D341Med (cell line): ENCODE results near the gene ZNF500.
A peak's percentile ranks its signal among the peaks of the same experiment; 100 is the strongest.
"Not testable (repeated sequence)": the region's sequence is repeated elsewhere in the genome, so short reads cannot be mapped to it uniquely, and the experiment has no call there.

Experiments used
- DNase-seq: peaks from one replicate; pipeline ENCODE4 v3.0.0; 2012; ENCODE audit warnings: low spot score

ZNF500 gene

DNA sequence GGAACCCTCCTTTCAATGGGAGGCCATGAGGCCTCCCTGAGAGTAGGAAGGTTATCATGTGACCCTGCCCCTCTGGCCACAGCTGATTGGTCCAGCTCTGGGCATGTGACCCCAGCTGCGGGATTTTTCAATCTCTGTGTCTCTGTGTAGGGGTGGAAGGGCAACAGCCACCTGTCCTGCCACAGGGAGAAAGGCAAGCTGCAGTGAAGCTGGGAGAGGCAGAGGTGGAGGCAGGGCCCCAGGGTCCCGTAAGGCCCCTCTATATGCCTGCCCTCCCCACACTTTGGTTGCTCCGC lies 21.7 kb downstream of the ZNF500 start:
- DNase-seq = no peak

DNA sequence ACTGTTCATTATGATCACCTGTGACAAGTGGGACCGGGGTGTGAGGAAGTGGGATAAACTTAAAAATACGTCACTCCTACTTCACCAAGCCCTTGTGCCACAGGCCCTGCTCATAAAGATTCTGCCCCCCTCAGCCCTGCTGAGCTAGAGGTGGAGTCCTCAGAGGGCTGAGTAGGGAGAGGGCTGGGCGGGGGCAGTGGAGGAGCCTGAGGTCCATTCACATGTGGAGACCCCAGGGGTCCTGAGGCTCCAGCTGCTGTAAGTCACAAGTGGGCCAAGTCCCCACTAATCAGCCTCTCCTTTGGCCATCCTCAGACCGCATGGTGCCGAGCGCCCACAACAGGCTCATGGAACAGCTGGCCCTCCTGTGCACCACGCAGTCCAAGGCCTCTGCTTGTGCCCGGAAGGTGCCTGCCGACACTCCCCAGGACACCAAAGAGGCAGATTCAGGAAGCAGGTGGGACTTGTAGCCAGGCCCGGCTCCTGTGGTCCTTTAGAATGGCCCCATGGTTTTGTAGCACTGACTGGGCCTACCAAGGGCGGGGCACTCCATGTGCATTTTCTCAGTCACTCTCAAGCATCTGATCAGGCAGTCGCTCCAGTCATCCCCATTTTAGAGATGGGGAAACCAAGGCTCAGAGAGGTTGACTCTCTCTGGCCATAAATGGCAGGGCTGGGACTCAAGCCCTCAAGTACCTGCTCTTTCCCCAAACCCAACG lies 22.2 kb downstream of the ZNF500 start:
- peak; percentile 22 for DNase-seq

DNA sequence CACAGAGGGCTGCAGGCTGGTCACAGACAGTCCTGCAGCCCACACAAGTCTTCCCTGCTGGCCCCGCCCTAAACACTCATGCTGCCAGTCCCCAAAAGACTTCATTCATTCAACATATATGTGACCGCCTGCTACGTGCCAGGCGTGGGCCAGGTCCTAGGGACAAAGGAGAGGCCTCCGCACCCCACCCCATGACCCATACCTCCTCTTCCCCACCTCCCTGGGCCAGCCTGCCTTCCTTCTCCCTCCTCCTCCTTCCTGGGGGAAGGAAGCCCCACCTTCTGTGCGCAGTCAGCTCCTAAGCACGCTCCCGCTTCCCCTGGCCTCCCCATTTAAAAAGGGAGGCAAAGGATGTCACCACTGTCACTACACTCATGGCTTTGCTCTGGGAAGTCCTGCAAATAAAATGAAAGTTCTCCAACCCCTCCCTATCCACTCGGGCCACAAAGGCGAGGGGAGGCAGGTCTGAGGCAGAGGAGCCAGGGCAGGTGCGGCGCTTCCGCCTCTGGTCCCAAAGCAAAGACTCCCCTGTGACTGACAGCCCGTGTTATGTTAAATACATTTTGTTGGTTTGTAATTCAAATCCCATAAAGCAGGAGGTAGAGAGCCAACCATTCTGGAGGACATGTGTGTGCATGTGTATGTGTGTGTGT lies 23.6 kb downstream of the ZNF500 start:
- DNase-seq = no peak

DNA sequence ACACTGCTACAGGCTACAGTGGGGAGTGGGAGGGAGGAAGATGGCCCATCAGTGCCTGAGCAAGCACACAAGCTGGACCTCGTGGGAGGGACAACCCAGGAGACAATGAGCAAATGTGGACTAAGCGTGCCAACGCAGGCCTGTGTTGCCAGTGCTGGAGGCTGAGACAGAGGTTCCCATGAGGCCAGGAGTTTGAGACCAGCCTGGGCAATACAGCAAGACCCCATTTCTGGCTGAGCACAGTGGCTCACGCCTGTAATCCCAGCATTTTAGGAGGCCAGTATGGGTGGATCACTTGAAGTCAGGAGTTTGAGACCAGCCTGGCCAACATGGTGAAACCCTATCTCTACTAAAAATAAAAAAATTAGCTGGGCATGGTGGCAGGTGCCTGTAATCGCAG lies 28.6 kb downstream of the ZNF500 start:
- not testable (repeated sequence) for DNase-seq

DNA sequence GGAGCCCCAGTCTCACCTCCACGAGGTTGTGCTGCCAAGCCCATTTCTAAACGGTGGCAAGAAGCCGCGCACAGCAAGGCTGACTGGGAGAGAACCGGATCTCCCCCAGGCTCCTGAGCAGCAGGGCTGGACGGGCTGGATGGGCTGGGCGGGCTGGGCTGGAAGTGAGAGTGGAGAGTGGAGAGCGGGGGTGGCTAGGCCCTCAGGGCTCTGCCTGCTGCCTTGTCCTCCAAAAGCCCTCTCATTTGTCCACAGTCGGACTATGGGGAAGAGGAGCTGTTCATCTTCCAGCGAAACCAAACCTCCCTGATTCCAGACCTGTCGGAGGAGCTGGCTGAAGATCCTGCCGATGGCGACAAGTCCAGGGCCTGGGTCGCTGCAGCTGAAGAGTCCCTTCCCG lies 29.4 kb downstream of the ZNF500 start:
- DNase-seq = no peak

DNA sequence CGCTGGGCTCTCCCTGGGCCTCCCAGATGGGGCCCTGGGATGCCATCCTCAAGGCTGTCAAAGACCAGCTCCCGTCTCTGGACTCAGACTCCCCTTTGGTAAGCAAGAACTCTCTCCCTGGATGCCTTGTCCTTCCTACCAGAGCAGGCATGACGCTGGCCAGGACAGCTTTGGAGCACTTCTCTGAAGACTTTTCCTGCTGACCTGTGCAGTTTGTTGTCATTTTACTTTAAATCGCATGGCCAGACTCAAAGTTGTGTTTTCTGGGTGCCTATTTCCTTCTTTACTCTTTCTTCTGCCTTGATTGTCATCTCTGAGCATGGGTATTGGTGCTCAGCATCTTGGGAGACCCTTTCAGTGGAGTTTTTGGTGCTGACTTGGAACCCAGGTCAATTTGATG lies 30.4 kb downstream of the ZNF500 start:
- DNase-seq = peak; percentile 8

DNA sequence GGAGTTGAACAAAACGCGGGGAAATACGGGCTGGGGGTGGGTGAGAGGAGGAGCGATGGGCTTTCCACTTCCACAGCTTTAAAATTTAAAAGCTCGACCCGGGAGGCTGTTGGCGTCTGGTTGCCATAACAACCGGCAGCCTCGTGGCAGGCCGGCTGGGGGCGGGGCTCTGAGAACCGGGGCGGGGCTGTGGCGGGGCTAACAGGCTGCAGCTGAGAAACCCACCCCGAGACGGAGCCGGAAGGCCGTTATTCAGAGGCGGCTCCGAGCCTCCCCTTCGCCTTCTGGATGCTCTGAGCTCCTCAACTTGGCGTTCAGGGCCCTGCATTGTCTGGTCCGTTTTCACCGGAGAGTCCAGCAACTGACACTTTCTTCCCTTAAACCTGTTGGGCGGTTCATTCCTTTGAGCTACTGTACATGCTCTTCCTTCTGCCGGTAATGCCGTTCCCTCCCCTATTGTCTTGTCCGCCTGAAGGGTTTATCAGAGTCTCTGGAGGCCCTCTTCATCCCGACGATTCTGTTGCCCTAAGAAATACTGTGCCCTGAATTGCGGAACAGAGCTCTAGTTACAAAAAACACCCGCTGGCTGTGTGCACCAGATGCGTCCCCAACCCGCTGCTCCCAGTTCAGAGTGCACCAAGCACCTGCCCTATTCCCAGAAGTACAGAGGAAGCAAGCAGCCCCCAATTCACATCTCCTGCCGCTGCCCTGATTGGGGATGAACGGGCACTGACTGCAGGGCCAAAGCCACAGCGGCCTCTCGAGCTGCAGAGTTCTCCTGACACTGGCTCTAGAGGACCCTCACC lies 32.0 kb downstream of the ZNF500 start:
- DNase-seq = peak; percentile 94

DNA sequence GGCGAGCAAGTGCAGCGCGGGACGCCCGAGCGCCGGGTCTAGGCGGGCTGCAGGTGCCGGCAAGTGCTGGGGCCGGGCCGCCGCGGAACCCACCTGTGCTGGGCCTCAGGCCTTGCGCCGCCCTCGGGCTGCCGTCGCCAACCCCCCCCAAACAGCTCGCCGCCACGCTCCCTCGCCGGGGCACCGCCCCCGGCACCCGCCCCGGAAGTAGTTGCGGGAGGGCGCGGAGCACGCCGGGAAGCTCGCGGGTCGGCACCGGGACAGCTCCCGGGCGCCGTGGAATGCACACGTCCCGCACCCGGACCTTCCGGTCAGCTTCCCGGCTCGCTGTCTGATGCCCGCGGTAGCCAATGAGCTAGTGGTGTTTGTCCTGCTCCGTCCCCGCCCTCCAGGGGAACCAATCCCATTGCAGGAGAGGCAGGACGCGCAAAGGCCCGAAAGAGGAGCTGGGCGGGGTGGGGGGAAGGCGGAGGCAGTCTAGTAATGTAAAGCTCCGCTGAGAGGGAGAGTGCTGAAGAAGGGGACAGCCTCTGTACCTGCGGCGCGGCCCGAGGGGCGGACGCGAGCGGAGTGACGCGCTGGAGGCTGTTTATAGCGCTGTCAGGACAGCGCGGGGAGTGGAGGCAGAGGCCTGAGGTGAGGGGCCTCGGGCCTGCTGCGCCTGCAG lies 32.8 kb downstream of the ZNF500 start, which contains the start of the genes ANKS3 and DNAAF8:
ANKS3 (minus strand) TSS at position 209 of the 667 bp plus-strand sequence. CDS start 4,122 bp downstream, outside the sequence.
DNAAF8 (plus strand) TSS at position 475 of the 667 bp plus-strand sequence. CDS start 1,978 bp downstream, outside the sequence.
- peak; percentile 95 for DNase-seq

DNA sequence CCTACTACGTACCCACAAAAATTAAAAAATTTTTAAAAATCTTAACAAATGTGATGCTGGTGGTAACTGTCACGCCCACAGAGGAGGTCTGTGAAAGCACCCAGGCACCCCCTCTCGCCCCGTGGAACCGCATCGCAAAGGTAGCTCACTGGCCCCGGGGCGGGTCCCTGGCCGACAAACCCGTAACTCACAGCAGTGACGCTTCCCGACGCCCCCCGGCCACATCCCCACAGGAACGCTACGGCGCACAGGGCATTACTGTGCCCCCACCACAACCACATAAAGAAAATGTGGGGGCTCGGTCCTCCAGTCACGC lies 33.3 kb downstream of the ZNF500 start:
- no peak for DNase-seq

DNA sequence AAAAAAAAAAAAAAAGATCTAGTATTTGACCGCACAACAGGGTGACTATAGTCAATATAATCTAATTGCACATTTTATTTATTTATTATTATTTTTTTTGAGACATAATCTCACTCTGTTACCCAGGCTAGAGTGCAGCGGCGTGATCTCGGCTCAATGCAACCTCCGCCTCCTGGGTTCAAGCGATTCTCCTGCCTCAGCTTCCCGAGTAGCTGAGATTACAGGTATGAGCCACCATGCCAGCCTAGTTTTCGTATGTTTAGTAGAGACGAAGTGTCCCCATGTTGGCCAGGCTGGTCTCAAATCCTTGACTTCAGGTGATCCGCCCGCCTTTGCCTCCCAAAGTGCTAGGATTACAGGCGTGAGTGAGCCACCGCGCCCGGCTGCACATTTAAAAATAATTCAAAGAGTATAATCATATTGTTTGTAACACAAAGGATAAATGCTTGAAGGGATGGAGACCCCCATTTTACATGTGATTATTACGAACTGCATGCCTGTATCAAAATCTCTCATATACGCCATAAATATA lies 33.7 kb downstream of the ZNF500 start:
- no peak for DNase-seq

DNA sequence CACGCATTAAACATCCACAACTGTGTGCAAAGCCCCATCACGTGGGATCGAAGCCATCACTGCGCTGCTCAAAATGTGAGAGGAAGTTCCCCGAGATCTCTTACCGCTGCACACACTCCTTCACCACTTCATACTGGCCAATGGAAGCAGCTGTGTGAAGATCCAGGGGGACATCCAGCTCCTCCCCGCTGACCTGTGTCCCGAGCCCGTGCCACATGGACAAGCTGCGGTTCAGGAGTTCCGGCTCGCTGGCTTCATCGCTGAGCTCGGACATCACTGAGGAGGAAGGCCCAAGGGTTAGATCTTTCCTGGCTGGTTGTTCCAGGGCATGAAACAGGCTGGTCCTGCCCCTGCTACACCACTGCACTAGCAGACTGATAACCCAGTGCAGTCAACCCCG lies 37.1 kb downstream of the ZNF500 start:
- no peak for DNase-seq

DNA sequence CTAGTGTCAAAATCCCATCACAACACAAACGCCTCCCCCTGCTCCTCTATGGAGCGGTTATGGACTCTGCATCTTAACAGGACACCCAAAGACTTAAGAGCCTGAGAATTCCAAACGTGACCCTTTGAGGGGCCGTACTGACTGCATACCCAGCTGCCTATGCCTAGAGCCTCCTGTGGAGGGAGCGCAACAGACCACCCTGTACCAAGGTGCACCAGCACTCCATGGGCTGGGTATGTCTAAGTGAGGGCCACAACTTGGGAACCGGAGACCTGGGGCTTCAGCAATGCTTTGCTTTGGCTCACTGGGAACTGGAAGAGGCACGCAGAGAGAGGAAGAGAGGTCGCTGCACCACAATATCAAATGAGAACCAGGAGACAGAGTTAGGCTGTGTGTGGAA lies 38.3 kb downstream of the ZNF500 start:
- DNase-seq = no peak

DNA sequence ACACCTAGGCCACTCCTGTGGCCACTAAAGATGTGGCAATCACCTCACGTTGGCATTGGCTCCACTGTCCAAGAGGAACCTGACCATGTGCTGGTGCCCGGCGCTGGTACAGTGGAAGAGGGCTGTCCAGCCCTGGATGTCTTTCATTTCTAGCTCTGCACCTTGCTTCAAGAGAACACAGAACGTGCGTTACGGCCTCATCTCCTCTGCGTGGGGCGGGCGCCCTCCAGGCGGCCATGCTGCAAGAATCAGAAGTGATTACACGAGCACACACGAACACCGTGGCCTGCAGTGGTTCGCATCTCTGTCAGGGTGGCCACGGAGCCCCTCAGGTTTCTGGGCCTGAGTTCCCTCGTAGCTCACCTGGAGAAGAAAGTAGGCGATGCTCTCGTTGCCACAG lies 40.3 kb downstream of the ZNF500 start:
- peak; percentile 8 for DNase-seq

DNA sequence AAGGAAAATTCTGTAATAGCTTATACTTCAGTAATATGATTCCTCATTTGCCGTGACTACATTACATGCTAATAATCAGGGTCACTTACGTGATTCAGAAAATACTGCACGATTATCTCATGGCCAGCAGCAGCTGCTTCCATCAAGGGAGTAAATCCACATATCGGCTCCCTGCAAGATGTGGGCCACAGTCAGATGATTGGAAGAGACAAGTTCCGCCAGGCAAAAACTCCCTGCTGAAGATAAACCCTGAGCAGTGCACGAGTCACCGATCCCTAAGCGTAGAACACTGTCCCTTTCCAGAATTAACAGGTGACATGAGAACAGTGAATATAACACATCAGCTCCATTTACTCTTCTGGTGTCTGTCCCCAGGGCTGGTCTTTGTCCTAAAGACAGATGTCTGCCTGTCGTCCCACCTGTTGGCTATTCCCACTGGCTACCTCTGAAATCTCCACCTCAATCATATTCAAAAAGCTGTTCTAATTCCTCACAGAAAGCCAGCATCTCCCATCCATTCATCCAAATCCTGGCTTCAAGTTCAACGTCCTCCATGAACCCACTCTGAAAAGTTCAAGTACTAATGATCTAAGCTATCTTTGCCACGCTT lies 42.2 kb downstream of the ZNF500 start:
- no peak for DNase-seq

DNA sequence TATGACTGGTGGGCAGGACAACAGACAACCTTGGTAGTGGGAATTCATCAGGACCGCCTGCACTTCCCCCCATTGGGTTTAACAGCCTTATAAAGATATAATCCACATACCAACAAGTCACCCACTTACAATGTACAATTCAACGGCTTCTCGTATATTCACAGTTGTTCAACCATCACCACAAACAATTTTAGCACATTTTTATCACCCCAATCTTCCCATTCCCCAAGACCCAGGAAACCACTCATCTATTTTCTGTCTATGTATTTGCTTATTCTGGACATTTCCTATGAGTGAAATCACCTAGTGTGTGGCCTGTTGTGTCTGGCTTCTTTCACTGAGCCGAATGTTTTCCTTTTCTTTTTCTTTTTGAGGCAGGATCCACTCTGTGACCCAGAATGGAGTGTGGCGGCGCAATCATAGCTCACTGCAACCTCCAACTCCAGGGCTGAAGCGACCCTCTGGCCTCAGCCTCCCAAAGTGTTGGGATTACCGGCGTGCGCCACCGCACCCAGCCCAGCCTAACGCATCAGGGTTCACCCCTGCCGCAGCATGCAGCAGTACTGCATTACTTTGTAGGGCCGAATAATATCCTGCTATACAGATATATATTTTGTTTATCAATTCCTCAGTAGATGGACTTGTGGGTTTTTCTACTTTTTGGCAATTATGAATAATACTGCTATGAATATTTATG lies 43.7 kb downstream of the ZNF500 start:
- no peak for DNase-seq

DNA sequence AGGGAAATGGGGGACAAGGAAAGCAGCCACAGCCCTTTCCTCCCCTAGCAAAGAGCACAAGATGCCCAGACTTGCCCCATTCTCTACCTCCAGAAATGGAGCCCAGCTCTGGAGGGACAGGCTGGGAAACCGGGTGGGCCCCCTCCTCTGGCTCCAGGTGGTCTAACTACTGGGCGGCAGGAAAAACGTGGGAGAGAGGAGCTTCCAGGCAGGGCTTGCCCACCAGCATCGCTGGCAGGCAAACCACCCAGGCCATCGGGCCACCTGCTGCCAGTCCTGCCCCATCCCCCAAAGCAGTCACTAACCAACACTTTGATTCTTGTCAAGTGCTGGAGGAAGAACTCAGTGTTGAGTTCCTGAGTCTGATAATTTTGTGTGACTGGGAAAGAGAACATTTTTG lies 48.5 kb downstream of the ZNF500 start:
- no peak for DNase-seq

DNA sequence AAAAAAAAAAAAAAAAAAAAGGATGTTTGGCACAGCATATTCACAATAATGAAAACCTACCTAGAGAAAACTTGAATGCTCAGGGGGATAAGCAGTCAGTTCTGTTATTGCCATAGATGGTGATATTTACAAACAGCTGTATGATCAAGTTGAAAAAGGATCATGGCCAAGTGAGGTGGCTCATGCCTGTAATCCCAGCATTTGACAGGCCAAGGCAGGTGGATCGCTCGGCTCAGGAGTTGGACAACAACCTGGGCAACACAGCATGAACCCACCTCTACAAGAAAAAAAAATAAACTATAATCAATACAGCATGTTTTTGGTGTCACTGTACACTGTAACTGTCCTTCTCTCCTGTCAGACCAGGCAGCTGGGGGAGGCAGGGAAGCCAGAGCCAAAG lies 52.0 kb downstream of the ZNF500 start:
- DNase-seq = no peak

DNA sequence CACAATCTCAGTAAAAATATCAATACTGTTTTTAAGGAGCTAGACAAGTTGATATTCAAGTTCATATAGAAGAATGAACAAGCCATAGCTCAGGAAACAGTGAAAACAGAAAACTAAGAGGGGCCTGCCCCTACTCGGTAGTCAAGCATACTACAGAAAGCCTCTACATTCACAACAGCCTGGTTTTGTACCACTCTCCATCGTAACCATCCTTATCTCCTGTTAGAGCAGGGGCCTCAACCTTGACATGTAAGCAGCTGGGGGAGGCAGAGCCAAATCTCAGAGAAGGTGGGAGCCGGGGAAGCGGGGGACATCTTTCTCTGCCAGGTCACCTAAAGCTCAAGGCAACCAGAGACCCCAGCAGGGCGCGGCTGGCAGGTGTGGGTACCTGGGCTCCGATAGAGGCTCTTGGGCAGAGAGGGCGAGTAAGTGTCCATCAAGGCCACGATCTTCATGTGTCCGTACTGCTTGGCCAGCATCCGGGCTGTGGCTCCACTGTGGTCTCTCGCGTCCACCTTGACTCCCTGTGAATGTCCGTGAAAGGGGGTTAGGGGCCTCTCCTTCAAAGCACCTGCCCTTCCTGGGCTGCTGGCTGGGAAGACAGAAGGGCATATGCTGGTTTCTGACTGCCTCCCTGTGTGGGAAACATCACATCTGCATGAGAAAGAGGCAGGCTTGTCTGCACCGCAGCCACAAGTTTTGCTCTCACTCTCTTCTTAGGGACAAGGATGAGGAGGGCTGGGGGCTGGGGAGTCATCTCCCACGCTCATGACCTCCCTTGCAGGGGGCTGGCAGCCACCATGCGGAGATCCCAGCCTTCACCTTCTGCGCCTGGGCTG lies 53.1 kb downstream of the ZNF500 start:
- DNase-seq = no peak

DNA sequence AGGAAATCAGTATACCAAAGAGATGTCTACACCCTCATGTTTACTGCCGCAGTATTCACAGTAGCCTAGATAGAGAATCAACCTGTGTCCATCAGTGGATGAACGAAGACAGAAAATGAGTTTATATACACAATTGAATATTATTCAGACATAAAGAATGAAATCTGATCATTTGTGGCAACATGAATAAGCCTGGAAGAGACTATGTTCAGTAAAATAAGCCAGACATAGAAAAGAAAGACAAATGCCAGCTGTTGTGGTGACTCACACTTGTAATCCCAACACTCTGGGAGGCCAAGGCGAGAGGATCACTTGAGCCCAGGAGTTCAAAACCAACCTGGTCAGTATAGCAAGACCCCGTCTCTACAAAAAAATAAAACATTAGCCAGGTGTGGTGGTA lies 57.5 kb downstream of the ZNF500 start:
- DNase-seq = no peak

DNA sequence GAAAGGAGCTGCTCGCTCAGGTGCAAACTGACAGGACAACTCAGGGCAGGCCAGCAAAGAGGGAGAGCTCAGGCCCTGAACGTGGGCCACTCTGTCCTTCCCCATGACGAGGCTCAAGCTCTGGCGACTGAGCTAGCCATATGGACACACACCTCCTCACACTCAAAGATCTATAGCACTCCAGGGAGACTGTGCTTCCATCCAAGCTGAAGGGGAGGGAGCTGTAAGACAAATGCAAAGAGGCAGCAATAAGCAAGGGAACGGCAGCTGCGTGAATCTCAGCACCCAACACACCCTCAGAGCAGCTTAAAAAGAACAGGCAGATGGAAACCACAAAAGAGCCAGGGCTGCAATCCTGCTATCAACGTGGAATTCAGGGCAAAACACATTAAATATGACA lies 60.1 kb downstream of the ZNF500 start:
- DNase-seq = no peak
